OCI-LY7 (cell line): ENCODE results near the gene TDRD10. TPM values are rescaled to one million over a fixed set of nuclear protein-coding genes. Genes with fewer than 3 reads are reported as not detected.

Experiments used
- BruUV-seq: library from RNA; stranded (reverse); fragments of 400-500 nt; replicated peaks from 2 replicates; lab custom pipeline; 2021; lab: Mats Ljungman, UMichigan
- CTCF ChIA-PET: fragments of 300-600 bp; sonication (Branson Sonifier 250); formaldehyde crosslinking; loops from one replicate; lab custom pipeline; 2022; ENCODE audit warnings: antibody characterized with exemption; ENCODE audit not compliant: unreplicated experiment; lab: Charles Lee
- POLR2A ChIA-PET: fragments of 300-600 bp; sonication (Branson Sonifier 250); formaldehyde crosslinking; loops from one replicate; lab custom pipeline; 2022; ENCODE audit warnings: antibody characterized with exemption; lab: Charles Lee
- DNase-seq: peaks from one replicate; pipeline ENCODE4 v3.0.0-alpha.2; 2015; ENCODE audit warnings: low spot score
- H2AFZ ChIP-seq: fragments of 200-600 bp; sonication (generic), shearing (Covaris generic); 2 replicates; pipeline ENCODE4 v1.6.1; 2014; ENCODE audit warnings: mild to moderate bottlenecking, antibody characterized with exemption, low read length, moderate library complexity
- H3K27ac ChIP-seq: fragments of 200-600 bp; sonication (generic); 2 replicates; pipeline ENCODE4 v1.5.1; 2014; ENCODE audit warnings: mixed run types, low read depth, mild to moderate bottlenecking, moderate library complexity, low read length, inconsistent platforms; ENCODE audit not compliant: poor library complexity, severe bottlenecking
- H3K36me3 ChIP-seq: fragments of 200-600 bp; sonication (generic); 2 replicates; pipeline ENCODE4 v1.6.1; 2014; ENCODE audit warnings: mild to moderate bottlenecking, antibody characterized with exemption, low read length, moderate library complexity, mixed read lengths; ENCODE audit not compliant: insufficient read depth
- H3K4me1 ChIP-seq: fragments of 200-600 bp; sonication (generic); 2 replicates; pipeline ENCODE4 v1.5.1; 2014; ENCODE audit warnings: mild to moderate bottlenecking, low read length; ENCODE audit not compliant: insufficient read depth, poor library complexity, severe bottlenecking
- H3K4me2 ChIP-seq: fragments of 200-600 bp; sonication (generic); 2 replicates; pipeline ENCODE4 v1.6.1; 2014; ENCODE audit warnings: mild to moderate bottlenecking, low read length
- H3K4me3 ChIP-seq: fragments of 200-600 bp; sonication (generic); 2 replicates; pipeline ENCODE4 v1.5.1; 2014; ENCODE audit warnings: mild to moderate bottlenecking, low read depth, low read length; ENCODE audit not compliant: poor library complexity, severe bottlenecking
- H3K79me2 ChIP-seq: fragments of 200-600 bp; sonication (generic); 2 replicates; pipeline ENCODE4 v1.6.1; 2016; ENCODE audit warnings: low read depth, mild to moderate bottlenecking, low read length, moderate library complexity, mixed read lengths; ENCODE audit not compliant: insufficient read depth
- H3K9me2 ChIP-seq: fragments of 200-600 bp; sonication (generic); 2 replicates; pipeline ENCODE4 v1.6.1; 2016; ENCODE audit warnings: mild to moderate bottlenecking, low read length, mixed read lengths; ENCODE audit not compliant: insufficient read depth
- H3K9me3 ChIP-seq: fragments of 200-600 bp; sonication (generic); 2 replicates; pipeline ENCODE4 v1.6.1; 2014; ENCODE audit warnings: mild to moderate bottlenecking, mixed run types, low read length, mixed read lengths
- H4K20me1 ChIP-seq: fragments of 200-600 bp; sonication (generic); 2 replicates; pipeline ENCODE4 v1.6.1; 2014; ENCODE audit warnings: mild to moderate bottlenecking, antibody characterized with exemption, low read length, moderate library complexity, mixed read lengths; ENCODE audit not compliant: insufficient read depth
- CTCF ChIP-seq: fragments of 200-600 bp; sonication (generic); conservative IDR thresholded peaks from 2 replicates; pipeline ENCODE4 v1.5.1; 2014; ENCODE audit warnings: mild to moderate bottlenecking, antibody characterized with exemption, low read length, moderate library complexity, mixed read lengths
- EZH2phosphoT487 ChIP-seq: fragments of 200-600 bp; sonication (generic); IDR thresholded peaks from 2 replicates; pipeline ENCODE4 v1.6.1; 2018; ENCODE audit warnings: low read depth, borderline replicate concordance, mild to moderate bottlenecking, mixed run types, antibody characterized with exemption, low read length, moderate library complexity, mixed read lengths
- intact Hi-C: fragments of 100-400 bp; cut with micrococcal nuclease; formaldehyde crosslinking; loops from one replicate; pipeline ENCODE4 v1.10.0; 2022; ENCODE audit not compliant: unreplicated experiment
- total RNA-seq, 2 experiments: library from RNA; depleted of rRNA in 1 of 2; stranded (reverse); fragments of >200 nt in 1 of 2; shearing (Covaris generic) in 1 of 2; gene quantifications; 2 replicates each; pipeline ENCODE4 v1.2.3, GENCODE V29; 2014 to 2022

TDRD10 gene
- total RNA-seq, 2 experiments from 2014 or later, result 0.13 TPM; not detected in 1

GRCh38 chr1:154483941-154484803 lies 17.8 kb upstream of the TDRD10 start:
- Histone ChIP-seq H4K20me1 (no peaks in the 10 kb centered on the region), H3K27ac (no peak overlapping the region), H3K4me1 (peaks cover 8% of the 10 kb centered on the region), H3K36me3 (no peaks in the 10 kb centered on the region), H3K4me2 (no peak overlapping the region), H3K4me3 (no peak overlapping the region), H3K9me2 (no peaks in the 10 kb centered on the region), H2AFZ (no peak overlapping the region), H3K9me3 (no peaks in the 10 kb centered on the region), H3K79me2 (no peaks in the 10 kb centered on the region)
- intact Hi-C loops, result loop anchor here (5.0 kb wide), 1 partner anchor 393 kb away; no protein-coding TSS in a partner anchor
- no peak for DNase-seq
- ChIA-PET POLR2A (interaction anchor here (0.5 kb wide), 2 partner anchors 171 to 622 kb away, joined by 3 read pairs; no protein-coding TSS in a partner anchor), CTCF (no interaction called here)
- TF ChIP-seq CTCF (no peak), EZH2phosphoT487 (no peak)
- BruUV-seq, result no TSS peak

- Histone ChIP-seq H4K20me1 (no peaks in the 10 kb centered on the region), H3K4me2 (no peak overlapping the region), H3K79me2 (no peaks in the 10 kb centered on the region), H3K36me3 (no peaks in the 10 kb centered on the region), H3K4me3 (no peak overlapping the region), H3K9me2 (no peaks in the 10 kb centered on the region), H3K4me1 (no peaks in the 10 kb centered on the region), H3K9me3 (no peaks in the 10 kb centered on the region), H2AFZ (no peak overlapping the region), H3K27ac (no peak overlapping the region)
- BruUV-seq, result no TSS peak
- no peak for DNase-seq
- ChIA-PET POLR2A (interaction anchor here (0.5 to 0.7 kb wide), 3 partner anchors 73 to 623 kb away, joined by 3 to 4 read pairs (median 3); no protein-coding TSS in a partner anchor), CTCF (no interaction called here)
- intact Hi-C loops, result no loop called here
- no peak for TF ChIP-seq CTCF
- no peak for TF ChIP-seq EZH2phosphoT487
Observed at GRCh38 chr1:154485106-154485505, 16.9 kb upstream of the TDRD10 start.
